Measurements from ENCODE around the gene NEK6.

- TF ChIP-seq CTCF (IDR thresholded peaks at IDR 0.05), result no peak
- no peak for TF ChIP-seq POLR2A (IDR thresholded peaks at IDR 0.05)
Observed at GRCh38 chr9:124239249-124240073, 18.3 kb upstream of the NEK6 start.

All from esophagus squamous epithelium (tissue), 4 donors.